Adrenal gland (tissue), 12 donors: ENCODE measurements around the gene STAG2. TPM values are rescaled to one million over a fixed set of nuclear protein-coding genes. Genes with fewer than 3 reads are reported as not detected.

Source experiments
- DNase-seq, 7 donors: peaks; one replicate each; pipeline ENCODE4 v3.0.0-alpha.2; 2019 to 2020
- H3K27ac ChIP-seq, 5 donors: fragments of 200-600 bp; sonication (generic) in 4 of 5; 1 replicate in 3 of 5; 2 replicates in 2 of 5; pipeline versions ENCODE4 v1.5.1 to v1.8.0; 2016 to 2020; ENCODE audit warnings: mild to moderate bottlenecking in 1 of 5
- H3K27me3 ChIP-seq: fragments of 200-600 bp; 2 replicates; pipeline ENCODE4 v1.8.0; 2021
- H3K36me3 ChIP-seq, 2 donors: fragments of 200-600 bp; replicated peaks in 1 of 2; 1 replicate in 1 of 2; 2 replicates in 1 of 2; pipeline versions ENCODE4 v1.5.1 to v1.8.0; 2018 to 2022
- H3K4me1 ChIP-seq, 2 donors: fragments of 200-600 bp; replicated peaks in 1 of 2; 1 replicate in 1 of 2; 2 replicates in 1 of 2; pipeline versions ENCODE4 v1.5.1 to v1.8.0; 2018 to 2021
- H3K4me3 ChIP-seq, 4 donors: fragments of 200-600 bp; sonication (generic) in 3 of 4; one replicate each; pipeline ENCODE4 v1.5.1; 2016 to 2018
- H3K9me3 ChIP-seq, 3 donors: fragments of 200-600 bp; sonication (generic) in 1 of 3; replicated peaks in 1 of 3; 1 replicate in 2 of 3; 2 replicates in 1 of 3; pipeline versions ENCODE4 v1.5.1 to v1.8.0; 2016 to 2021
- POLR2A ChIP-seq, 2 donors: fragments of 450-650 bp; IDR thresholded peaks; one replicate each; pipeline ENCODE4 v1.6.1; 2017; ENCODE audit warnings: antibody characterized with exemption in 2 of 2, mild to moderate bottlenecking in 2 of 2, moderate library complexity in 1 of 2
- WGBS, 4 donors: extraction: QIAGEN DNeasy Blood & Tissue Kit in 2 of 4; methylation state at CpG; one replicate each; pipeline versions ENCODE4 v1.1.5 to v1.1.7; 2013 to 2017; 5-methylcytosine and 5-hydroxymethylcytosine counted together
- intact Hi-C, 2 donors: fragments of 100-400 bp; cut with DNase I; formaldehyde crosslinking; loops; one replicate each; pipeline versions ENCODE4 v1.14.1 to v1.15.0; 2022 to 2023
- polyA plus RNA-seq, 3 donors: library from polyadenylated mRNA; stranded (reverse); fragments of 200-250 nt in 2 of 3; fragments of 350-450 nt in 1 of 3; fragmentation: Illumina TruSeq in 1 of 3; extraction: RNeasy Lipid Tissue Mini Kit (QIAGEN cat#74804) in 1 of 3; gene quantifications; one replicate each; pipeline ENCODE4 v1.2.3, GENCODE V29; 2013 to 2014
- total RNA-seq, 9 donors: library from RNA; depleted of rRNA in 4 of 9; stranded (reverse); fragments of >200 nt in 4 of 9; fragments of 120-200 nt in 1 of 9; fragmentation: NEBNext Ultra II Directional in 1 of 9; extraction: Animal tissue kit (Norgen Biotek cat#: 25700) in 1 of 9; gene quantifications; one replicate each; pipeline versions ENCODE4 v1.1.0 to v1.2.4, GENCODE V29; 2013 to 2023
- TF ChIP-seq, protein P1 (sequence below), 6 experiments: fragments of 450-650 bp in 4 of 6; fragments of 200-600 bp in 2 of 6; sonication (generic) in 1 of 6; IDR thresholded peaks; 1 replicate in 5 of 6; 2 replicates in 1 of 6; pipeline versions ENCODE4 v1.5.1 to v1.8.0; 2016 to 2021; ENCODE audit warnings: antibody characterized with exemption in 6 of 6, mild to moderate bottlenecking in 2 of 6, moderate library complexity in 1 of 6
- donor health status: healthy with polysubstance abuse.
- donor health status: Bipolar disorder and iron deficiency.
- donor health status: DM: yes; HTN: yes; CAD: no.
- donor health status: DM: no; HTN: no; CAD: no.
- donor health status: DM: no; HTN: no; CAD: no.
- donor health status: DM: yes; HTN: yes; CAD: no.

STAG2 gene
- total and polyA plus RNA-seq, 12 donors = 12.6 to 71.5 (median 54.9) TPM

DNA sequence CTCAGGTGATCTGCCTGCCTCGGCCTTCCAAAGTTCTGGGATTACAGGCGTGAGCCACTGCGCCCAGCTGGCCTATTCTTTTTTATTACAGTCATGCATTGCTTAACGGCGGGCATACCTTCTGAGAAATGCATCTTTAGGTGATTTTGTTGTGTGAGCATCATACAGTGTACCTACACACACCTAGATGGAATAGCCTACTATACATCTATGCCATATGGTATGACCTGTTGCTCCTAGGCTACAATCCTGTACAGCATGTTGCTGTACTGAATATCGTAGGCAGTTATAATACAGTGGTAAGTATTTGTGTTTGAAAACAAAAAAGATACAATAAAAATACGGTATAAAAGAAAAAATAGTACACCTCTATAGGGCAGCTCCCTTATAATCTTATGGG, 6.0 kb downstream of the STAG2 start:
- WGBS, 4 donors = 84 to 98% (median 89%) methylated on average over 4 to 7 of the region's 7 CpGs

DNA sequence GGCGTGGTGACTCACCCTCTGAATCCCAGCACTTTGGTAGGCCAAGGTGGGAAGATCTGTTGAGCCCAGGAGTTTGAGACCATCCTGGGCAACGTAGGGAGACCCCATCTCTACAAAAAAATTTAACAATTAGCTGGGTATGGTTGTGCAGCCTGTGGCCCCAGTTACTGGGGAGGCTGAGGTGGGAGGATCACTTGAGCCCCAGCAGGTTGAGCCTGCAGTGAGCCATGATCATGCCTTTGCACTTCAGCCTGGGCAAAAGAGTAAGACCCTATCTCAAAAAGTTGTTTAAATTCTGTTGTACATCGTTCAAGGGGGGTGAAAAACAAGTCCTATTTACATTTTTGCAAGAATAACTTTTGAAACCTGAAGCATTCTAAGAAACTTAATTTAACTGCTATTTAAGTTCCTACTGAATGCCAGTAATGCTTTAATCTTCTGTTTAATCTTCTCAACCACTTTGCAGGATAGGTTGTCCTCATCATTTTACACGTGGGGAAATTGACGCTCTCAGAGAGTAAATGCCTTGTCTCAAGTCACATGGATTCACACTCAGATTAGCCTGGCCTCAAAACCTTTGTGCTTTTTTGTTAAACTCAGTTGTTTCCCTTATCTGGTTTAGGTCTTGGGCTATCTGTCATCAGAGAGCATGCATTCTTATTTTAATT, 7.0 kb downstream of the STAG2 start:
- Histone ChIP-seq H3K4me3 (no peak overlapping the region), H3K27ac (no peak overlapping the region), H3K36me3 (no peaks in the 10 kb centered on the region), H3K4me1 (peaks cover 0 to 18% of the 10 kb centered on the region in 2 donors), H3K9me3 (no peaks in the 10 kb centered on the region), H3K27me3 (no peaks in the 10 kb centered on the region)
- intact Hi-C loops = no loop called here
- WGBS, 4 donors = 52 to 75% (median 62%) methylated on average over 5 of the region's 5 CpGs
- DNase-seq = no peak
- no peak for TF ChIP-seq POLR2A (IDR thresholded peaks at IDR 0.05)
- TF ChIP-seq, protein P1, sequence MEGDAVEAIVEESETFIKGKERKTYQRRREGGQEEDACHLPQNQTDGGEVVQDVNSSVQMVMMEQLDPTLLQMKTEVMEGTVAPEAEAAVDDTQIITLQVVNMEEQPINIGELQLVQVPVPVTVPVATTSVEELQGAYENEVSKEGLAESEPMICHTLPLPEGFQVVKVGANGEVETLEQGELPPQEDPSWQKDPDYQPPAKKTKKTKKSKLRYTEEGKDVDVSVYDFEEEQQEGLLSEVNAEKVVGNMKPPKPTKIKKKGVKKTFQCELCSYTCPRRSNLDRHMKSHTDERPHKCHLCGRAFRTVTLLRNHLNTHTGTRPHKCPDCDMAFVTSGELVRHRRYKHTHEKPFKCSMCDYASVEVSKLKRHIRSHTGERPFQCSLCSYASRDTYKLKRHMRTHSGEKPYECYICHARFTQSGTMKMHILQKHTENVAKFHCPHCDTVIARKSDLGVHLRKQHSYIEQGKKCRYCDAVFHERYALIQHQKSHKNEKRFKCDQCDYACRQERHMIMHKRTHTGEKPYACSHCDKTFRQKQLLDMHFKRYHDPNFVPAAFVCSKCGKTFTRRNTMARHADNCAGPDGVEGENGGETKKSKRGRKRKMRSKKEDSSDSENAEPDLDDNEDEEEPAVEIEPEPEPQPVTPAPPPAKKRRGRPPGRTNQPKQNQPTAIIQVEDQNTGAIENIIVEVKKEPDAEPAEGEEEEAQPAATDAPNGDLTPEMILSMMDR (IDR thresholded peaks at IDR 0.05) = no peak

More for the DNA sequence above, 6.0 kb downstream of the STAG2 start:
- peaks cover 0 to 19% of the 10 kb centered on the region in 2 donors for H3K4me1 ChIP-seq
- no peak for DNase-seq
- no peaks in the 10 kb centered on the region for H3K9me3 ChIP-seq
- no peaks in the 10 kb centered on the region for H3K27me3 ChIP-seq
- intact Hi-C loops = no loop called here
- TF ChIP-seq, protein P1 (IDR thresholded peaks at IDR 0.05) = no peak
- no peak for TF ChIP-seq POLR2A (IDR thresholded peaks at IDR 0.05)
- no peaks in the 10 kb centered on the region for H3K36me3 ChIP-seq
- H3K27ac ChIP-seq = no peak overlapping the region
- H3K4me3 ChIP-seq = no peak overlapping the region

DNA sequence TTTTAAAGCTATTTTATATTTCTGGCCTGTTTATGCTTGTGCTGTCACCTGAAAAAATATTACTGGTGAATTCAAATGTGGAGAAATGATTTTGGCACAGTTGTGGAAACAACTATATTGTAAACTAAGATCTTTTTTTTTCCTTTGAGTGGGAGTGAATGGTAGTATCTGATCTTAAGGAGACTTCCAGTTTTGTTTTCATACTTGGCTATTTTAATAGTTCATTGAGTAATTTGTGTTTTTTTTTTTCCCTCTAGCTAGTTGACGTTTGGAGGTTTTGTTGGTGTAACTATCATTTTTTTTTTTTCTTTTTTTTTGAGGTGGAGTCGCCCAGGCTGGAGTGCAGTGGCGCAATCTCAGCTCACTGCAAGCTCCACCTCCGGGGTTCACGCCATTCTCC, 10.5 kb downstream of the STAG2 start:
- Histone ChIP-seq H3K4me1 (peaks cover 0 to 6% of the 10 kb centered on the region in 2 donors), H3K9me3 (no peaks in the 10 kb centered on the region), H3K27me3 (no peaks in the 10 kb centered on the region), H3K27ac (no peak overlapping the region), H3K4me3 (no peak overlapping the region), H3K36me3 (no peaks in the 10 kb centered on the region)
- peak in 1 of 7 donors; percentile 22 for DNase-seq
- WGBS, 4 donors = 33 to 71% (median 59%) methylated on average over 5 of the region's 5 CpGs
- intact Hi-C loops = no loop called here
- TF ChIP-seq, protein P1 (IDR thresholded peaks at IDR 0.05) = no peak
- TF ChIP-seq POLR2A (IDR thresholded peaks at IDR 0.05) = no peak

DNA sequence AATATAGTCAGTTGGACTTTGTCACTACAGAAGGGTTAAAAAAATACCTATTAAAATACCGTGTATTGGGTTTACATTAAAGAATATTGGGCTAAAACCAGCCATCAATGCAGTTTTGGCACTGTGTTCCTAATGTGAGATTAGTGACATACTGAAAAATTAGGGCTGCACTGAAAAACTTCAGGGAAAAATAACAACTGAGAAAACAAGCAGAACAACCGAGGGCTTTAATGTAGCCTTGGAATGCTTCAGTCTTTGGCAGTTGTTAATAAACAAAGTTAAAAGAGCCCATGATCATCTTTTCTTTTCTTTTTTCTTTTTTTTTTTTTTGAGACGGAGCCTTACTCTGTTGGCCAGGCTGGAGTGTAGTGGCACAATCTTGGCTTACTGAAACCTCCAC, 12.4 kb downstream of the STAG2 start:
- WGBS, 4 donors = 29 to 42% (median 32%) methylated on average over 3 of the region's 3 CpGs
- no peak overlapping the region for H3K27ac ChIP-seq

More for the DNA sequence above, 12.4 kb downstream of the STAG2 start:
- no peaks in the 10 kb centered on the region for H3K9me3 ChIP-seq
- no peaks in the 10 kb centered on the region for H3K27me3 ChIP-seq
- TF ChIP-seq, protein P1 (IDR thresholded peaks at IDR 0.05) = no peak
- TF ChIP-seq POLR2A (IDR thresholded peaks at IDR 0.05) = no peak
- no peak overlapping the region for H3K4me3 ChIP-seq
- no peaks in the 10 kb centered on the region for H3K36me3 ChIP-seq
- intact Hi-C loops = no loop called here
- peaks cover 0 to 6% of the 10 kb centered on the region in 2 donors for H3K4me1 ChIP-seq
- no peak for DNase-seq
